T-helper 1 cell (primary cell): Measurements from ENCODE around the gene ROPN1L.
"Not testable (repeated sequence)": the region's sequence is repeated elsewhere in the genome, so short reads cannot be mapped to it uniquely, and the experiment has no call there.

ENCODE experiments used
- DNase-seq, 5 donors: peaks; one replicate each; pipeline ENCODE4 v3.0.0-alpha.2; 2012 to 2020

Gene ROPN1L

GRCh38 chr5:10480237-10480985, 38.7 kb downstream of the ROPN1L start:
- no peak for DNase-seq

- DNase-seq = no peak
These were observed 39.7 kb downstream of the ROPN1L start for GRCh38 chr5:10481241-10481935.

- no peak for DNase-seq
These were observed 41.3 kb downstream of the ROPN1L start for GRCh38 chr5:10482791-10483530.

GRCh38 chr5:10484774-10485141, 43.1 kb downstream of the ROPN1L start:
- no peak for DNase-seq

- DNase-seq = no peak
These were observed 43.6 kb downstream of the ROPN1L start for GRCh38 chr5:10485142-10485795.

GRCh38 chr5:10485897-10486296, 44.2 kb downstream of the ROPN1L start:
- DNase-seq = no peak

GRCh38 chr5:10486511-10487344, 45.0 kb downstream of the ROPN1L start:
- DNase-seq = no peak

- DNase-seq = no peak
These were observed 46.5 kb downstream of the ROPN1L start for GRCh38 chr5:10488144-10488543.

- DNase-seq = peak in 1 of 5 donors; percentile 48
These were observed 48.2 kb downstream of the ROPN1L start for GRCh38 chr5:10489810-10490426.

- no peak for DNase-seq
These were observed 49.4 kb downstream of the ROPN1L start for GRCh38 chr5:10490927-10491672.

- DNase-seq = no peak
These were observed 50.0 kb downstream of the ROPN1L start for GRCh38 chr5:10491673-10492026.

- no peak for DNase-seq
These were observed 52.2 kb downstream of the ROPN1L start for GRCh38 chr5:10493884-10494283.

GRCh38 chr5:10494497-10494896, 52.8 kb downstream of the ROPN1L start:
- DNase-seq = not testable (repeated sequence)

GRCh38 chr5:10497554-10497953, 55.9 kb downstream of the ROPN1L start:
- DNase-seq = no peak

GRCh38 chr5:10498350-10498749, 56.7 kb downstream of the ROPN1L start:
- no peak for DNase-seq

GRCh38 chr5:10499066-10499465, 57.4 kb downstream of the ROPN1L start:
- no peak for DNase-seq

GRCh38 chr5:10499776-10500175, 58.1 kb downstream of the ROPN1L start:
- no peak for DNase-seq

GRCh38 chr5:10500669-10501068, 59.0 kb downstream of the ROPN1L start:
- no peak for DNase-seq

- no peak for DNase-seq
These were observed 59.9 kb downstream of the ROPN1L start for GRCh38 chr5:10501554-10502075.

GRCh38 chr5:10502130-10502529, 60.5 kb downstream of the ROPN1L start:
- no peak for DNase-seq

- no peak for DNase-seq
These were observed 60.9 kb downstream of the ROPN1L start for GRCh38 chr5:10502578-10502977.
